WTC11 (cell line): ENCODE results near the gene ATP7A.

Source experiments
- CBFB ChIP-seq: sonication (generic); formaldehyde crosslinking; IDR thresholded peaks from 2 replicates; pipeline ENCODE4 v1.8.1; 2022; ENCODE audit warnings: mild to moderate bottlenecking, low read depth, missing genetic modification reagents
- CTCF ChIP-seq: fragments of 200-600 bp; IDR thresholded peaks from 2 replicates; pipeline ENCODE4 v1.8.0; 2022; ENCODE audit warnings: antibody characterized with exemption
- E2F1 ChIP-seq: sonication (generic); formaldehyde crosslinking; IDR thresholded peaks from 2 replicates; pipeline ENCODE4 v1.8.0; 2022; ENCODE audit warnings: mild to moderate bottlenecking, missing genetic modification reagents
- FOXJ3 ChIP-seq: sonication (generic); formaldehyde crosslinking; IDR thresholded peaks from 2 replicates; pipeline ENCODE4 v1.9.0; 2021; ENCODE audit warnings: missing genetic modification reagents, mild to moderate bottlenecking, borderline replicate concordance
- FOXK1 ChIP-seq: sonication (generic); formaldehyde crosslinking; IDR thresholded peaks from 2 replicates; pipeline ENCODE4 v1.8.0; 2022; ENCODE audit warnings: mild to moderate bottlenecking, moderate library complexity, missing genetic modification reagents
- FOXP1 ChIP-seq: sonication (generic); formaldehyde crosslinking; IDR thresholded peaks from 2 replicates; pipeline ENCODE4 v1.8.0; 2022; ENCODE audit warnings: missing genetic modification reagents, mild to moderate bottlenecking, moderate library complexity, borderline replicate concordance
- MAX ChIP-seq: sonication (generic); formaldehyde crosslinking; IDR thresholded peaks from 2 replicates; pipeline ENCODE4 v1.8.0; 2022; ENCODE audit warnings: mild to moderate bottlenecking, missing genetic modification reagents
- NFATC4 ChIP-seq: fragments of 250-450 bp; sonication (Bioruptor Pico); IDR thresholded peaks from 2 replicates; pipeline ENCODE4 v1.9.0; 2021; ENCODE audit warnings: mild to moderate bottlenecking
- SOX15 ChIP-seq: fragments of 250-450 bp; sonication (Bioruptor Pico); IDR thresholded peaks from 2 replicates; pipeline ENCODE4 v1.9.0; 2021; ENCODE audit warnings: mild to moderate bottlenecking
- SP1 ChIP-seq: sonication (generic); formaldehyde crosslinking; conservative IDR thresholded peaks from 2 replicates; pipeline ENCODE4 v1.8.1; 2022; ENCODE audit warnings: missing genetic modification reagents
- TCF7 ChIP-seq: sonication (generic); formaldehyde crosslinking; IDR thresholded peaks from 2 replicates; pipeline ENCODE4 v1.8.0; 2022; ENCODE audit warnings: mild to moderate bottlenecking, low read depth, missing genetic modification reagents, moderate library complexity
- ZNF263 ChIP-seq: sonication (generic); formaldehyde crosslinking; IDR thresholded peaks from 2 replicates; pipeline ENCODE4 v1.8.1; 2022; ENCODE audit warnings: low read depth, mild to moderate bottlenecking, moderate library complexity, missing genetic modification reagents

GRCh38 chrX:77966361-77966760, 55.9 kb downstream of the ATP7A start:
- no peak for TF ChIP-seq E2F1
- no peak for TF ChIP-seq CTCF
- no peak for TF ChIP-seq FOXJ3 (CRISPR knock-in tag)
- TF ChIP-seq CBFB (CRISPR knock-in tag) = no peak
- TF ChIP-seq MAX (CRISPR knock-in tag) = no peak
- TF ChIP-seq FOXK1 = no peak
- no peak for TF ChIP-seq TCF7
- no peak for TF ChIP-seq SP1 (CRISPR knock-in tag)
- no peak for TF ChIP-seq SOX15
- no peak for TF ChIP-seq FOXP1 (CRISPR knock-in tag)
- no peak for TF ChIP-seq ZNF263
- no peak for TF ChIP-seq NFATC4
